GM18520 (cell line): ENCODE measurements around the gene PTPN5.

ENCODE experiments used
- ATAC-seq: cut with Tn5 transposase; IDR thresholded peaks from one replicate; pipeline ENCODE4 v1.9.1; 2021; ENCODE audit not compliant: unreplicated experiment

The PTPN5 gene

DNA sequence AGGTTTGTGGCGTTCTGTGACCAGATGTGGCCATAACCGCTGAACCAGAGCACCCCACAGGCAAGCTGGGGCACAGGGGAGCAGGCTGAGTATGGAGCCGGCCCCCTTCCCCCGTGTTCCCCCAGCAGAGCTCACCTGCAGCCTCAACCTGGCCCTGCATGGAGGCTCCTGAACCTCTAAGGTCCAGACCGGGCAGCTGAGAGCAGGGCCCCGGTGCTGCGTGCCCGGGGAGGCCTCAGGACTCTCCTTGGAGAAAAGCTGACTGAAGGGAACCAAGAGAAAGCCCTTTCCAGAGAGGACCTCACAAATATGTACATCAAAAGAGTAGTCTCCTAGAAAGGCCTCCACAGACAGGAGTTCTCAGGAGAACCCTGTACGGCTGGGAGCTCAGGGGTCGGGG, 48.2 kb downstream of the PTPN5 start:
- ATAC-seq: no peak

DNA sequence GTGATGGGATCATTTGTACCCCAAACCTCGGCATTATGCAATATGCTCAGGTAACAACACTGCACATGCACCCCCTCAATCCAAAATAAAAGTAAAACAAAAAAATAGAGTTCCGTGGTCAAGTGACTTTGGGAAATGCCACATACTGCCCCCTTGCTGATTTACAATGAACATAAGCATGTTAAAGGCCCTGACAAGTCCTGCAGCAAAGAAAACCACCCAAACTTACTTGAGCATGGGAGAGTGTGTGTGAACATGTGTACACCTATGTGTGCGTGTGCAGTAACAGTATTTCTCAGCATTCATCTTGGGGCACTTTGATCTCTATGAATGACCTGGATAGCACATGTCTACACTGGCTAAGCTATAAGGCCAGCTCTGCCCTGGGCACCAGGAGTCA, 49.8 kb downstream of the PTPN5 start:
- no peak for ATAC-seq

DNA sequence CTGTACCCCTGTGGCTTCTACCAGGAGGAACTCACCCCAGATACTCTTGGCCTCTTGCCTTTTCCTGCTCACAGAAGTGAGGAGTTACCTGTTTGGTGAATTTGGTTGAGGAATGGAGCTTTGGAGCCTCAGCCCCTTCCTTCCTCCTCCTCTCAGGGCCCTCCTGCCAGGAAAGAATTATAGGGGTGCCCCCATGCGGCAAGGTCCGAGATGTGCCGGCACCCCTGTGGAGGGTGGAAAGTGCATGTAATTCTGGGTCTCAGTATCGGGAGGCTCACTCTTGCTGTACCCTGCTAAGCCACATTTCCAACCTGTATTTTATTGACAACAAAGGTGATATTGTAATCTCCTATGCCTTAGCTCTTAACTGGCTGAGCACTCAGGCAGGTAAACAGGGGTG, 51.9 kb downstream of the PTPN5 start:
- ATAC-seq: no peak

DNA sequence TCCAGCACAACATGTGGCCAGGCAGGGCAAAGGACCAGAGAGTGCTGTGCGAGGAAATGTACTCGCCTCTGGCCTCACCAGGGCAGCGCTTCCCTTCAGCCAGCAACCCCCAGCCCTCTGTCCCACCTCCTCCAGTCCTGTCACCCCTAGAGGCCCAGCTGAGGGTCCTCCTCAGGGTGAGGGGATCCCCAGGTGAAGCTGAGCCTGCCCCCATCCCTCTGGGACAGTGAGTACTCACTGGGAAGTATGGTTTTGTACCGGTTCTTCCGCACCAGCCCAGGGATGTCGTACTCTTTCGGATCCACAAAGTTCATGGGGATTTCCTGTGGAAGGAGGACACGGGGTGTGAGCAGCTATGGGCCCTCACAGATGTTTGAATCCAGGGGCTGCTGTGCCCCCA, 54.0 kb downstream of the PTPN5 start:
- ATAC-seq: no peak

DNA sequence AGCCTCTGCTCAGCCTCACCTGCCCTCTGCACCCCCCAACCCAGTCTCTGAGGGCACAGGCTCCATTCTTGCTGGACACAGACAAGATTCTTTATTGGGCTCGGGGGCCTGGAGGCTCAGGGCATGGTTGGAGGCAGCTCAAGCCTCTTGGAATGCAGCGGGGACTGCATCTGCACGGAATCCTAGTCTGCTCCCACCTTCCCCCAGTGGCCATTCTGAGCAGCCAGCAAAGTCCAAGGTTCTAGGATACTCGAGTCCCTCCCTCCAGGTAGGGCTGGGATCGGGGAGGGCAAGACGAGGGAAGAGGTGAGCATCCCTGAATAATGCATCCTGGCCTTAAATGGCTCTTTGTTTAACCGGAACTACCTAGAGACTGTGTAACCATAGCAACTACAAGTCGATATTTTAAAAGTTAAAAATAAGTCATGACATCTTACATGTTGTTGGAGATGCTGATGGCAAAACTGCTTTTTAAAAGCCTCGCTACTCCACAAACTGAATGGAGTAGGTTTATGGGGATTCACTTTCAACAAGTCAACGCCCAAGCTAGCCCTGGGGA, 54.9 kb downstream of the PTPN5 start:
- ATAC-seq: no peak

DNA sequence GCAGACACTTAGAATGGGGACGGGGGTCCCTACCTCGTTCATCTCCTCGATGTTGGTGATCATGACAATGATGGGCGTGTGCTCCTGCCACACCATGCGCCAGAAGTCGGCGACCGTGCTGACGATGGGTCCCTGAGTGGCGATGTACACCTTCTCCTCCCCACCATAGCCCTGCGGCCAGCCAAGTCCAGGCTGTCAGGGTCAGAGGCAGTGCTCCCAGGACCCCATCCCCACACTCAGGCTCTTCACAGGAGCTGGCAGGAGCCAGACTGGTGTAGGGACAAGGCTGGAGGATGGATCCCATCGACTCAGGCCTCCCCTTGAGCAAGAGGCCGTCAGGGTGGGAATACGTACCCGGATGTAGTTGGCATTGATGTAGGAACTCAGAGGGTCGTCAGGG, 58.4 kb downstream of the PTPN5 start:
- ATAC-seq: no peak

DNA sequence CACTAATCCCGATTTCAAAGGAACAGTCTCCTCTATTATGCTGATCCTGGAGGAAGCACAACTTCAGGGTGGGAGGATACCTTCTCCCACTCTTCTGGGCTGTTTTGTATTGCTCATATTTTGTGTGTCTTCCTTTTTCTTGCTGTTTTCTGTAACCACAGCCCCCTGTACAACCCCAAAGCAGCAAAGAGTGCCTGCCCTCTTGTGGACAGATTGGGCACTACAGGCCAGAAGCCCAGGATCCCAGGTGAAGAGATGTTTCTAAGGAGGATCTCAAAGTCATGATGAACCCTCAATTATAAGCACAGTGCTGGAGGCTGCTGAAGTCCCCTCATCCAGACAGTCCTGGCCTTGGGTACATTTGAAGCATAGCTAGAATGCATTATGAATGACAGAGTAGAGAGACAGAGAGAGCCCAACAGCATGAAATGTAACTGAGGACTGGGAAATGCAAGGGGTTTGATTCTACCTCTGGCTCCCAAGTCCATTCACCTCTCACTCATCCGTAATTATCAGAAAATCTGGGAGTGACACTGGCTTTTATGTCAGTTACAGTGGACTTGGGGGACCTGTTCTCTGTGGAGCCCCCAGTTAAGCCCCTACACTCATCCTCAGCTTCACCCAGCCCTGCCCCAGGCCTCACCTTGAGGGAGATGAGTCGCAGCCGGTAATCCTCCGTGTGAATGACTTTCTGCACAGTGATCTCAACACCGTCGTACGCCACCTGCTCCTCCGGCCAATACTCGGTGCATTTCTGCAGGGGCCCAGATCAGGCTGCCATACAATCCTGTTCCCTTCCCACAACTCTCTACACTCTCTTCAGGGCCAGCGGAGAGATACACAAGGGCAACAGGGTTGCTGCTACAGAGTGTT, 59.4 kb downstream of the PTPN5 start:
- no peak for ATAC-seq

DNA sequence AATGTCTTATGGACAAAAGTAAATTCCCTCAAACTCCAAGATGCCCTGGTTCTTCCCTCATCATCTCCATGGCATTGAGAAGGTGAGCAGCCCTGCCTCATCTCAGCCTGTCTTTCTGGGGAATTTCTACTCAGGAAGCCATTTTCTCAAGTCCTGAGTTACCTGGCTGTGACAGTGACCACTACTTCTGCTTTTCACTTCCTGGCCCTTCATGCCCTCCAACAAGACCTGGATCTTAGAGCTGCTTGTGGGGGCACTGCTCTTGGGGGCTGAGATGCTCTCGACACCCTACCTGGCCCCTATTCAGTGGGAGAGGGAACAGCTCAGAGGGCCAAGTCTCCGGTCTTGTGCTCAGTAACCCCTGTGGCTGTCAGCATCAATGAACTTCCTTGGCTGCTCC, 60.2 kb downstream of the PTPN5 start:
- no peak for ATAC-seq

DNA sequence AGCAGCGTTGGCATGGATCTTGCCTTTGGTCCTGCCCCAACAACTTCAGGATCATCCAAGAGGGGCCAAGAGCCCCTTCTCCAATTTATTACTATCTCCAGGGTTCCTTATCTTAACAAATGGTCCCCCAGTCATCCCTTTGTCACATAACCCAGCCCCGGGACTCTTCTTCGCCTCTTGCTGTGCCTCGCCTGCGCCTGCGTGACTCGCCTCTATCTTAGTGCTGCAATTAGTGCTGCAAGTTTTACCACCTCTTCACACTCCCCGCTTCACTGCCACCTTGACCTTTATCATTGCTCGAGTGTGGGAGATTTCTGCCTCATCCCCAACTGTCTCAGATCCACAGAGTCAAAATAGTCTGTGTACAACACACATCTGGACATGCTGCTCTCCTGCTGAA, 61.6 kb downstream of the PTPN5 start:
- ATAC-seq: no peak

DNA sequence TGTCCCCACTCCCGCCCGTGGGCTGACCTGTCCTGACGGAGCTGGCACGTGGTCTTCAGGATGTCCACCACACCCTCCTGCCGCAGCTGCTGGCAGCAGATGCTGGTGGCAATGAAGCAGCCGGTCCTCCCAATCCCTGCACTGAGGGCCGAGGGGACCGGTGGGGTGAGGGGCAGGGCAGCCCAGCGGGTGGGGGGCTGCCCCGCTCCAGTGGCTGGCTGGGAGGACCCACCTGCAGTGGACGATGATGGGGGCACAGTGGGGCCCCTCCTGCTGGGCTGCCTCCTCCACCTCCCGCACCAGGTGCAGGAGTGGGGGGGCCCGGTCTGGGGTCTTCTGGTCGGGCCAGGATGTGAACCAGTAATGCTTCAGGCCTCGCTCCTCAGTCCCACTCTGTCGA, 62.2 kb downstream of the PTPN5 start:
- ATAC-seq: no peak

DNA sequence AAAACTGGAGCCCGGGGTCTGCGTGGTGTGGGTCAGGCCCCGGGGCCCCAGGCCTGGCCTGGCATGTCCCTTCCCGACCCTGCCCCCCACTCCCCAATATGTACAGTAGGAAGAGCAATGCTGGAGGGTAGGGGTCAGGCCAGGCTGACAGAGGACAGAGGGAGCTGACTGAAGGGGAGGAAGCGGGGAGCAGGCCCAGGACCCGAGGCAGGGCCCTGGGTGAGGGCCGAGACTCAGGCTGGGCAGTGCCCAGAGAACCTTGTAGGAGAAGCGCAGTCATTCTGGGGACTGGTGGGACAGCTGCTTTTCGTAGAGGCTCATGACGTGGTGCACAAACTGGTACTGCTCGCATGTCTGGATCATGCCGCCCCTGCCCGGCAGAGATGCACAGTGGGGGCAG, 62.9 kb downstream of the PTPN5 start:
- no peak for ATAC-seq

DNA sequence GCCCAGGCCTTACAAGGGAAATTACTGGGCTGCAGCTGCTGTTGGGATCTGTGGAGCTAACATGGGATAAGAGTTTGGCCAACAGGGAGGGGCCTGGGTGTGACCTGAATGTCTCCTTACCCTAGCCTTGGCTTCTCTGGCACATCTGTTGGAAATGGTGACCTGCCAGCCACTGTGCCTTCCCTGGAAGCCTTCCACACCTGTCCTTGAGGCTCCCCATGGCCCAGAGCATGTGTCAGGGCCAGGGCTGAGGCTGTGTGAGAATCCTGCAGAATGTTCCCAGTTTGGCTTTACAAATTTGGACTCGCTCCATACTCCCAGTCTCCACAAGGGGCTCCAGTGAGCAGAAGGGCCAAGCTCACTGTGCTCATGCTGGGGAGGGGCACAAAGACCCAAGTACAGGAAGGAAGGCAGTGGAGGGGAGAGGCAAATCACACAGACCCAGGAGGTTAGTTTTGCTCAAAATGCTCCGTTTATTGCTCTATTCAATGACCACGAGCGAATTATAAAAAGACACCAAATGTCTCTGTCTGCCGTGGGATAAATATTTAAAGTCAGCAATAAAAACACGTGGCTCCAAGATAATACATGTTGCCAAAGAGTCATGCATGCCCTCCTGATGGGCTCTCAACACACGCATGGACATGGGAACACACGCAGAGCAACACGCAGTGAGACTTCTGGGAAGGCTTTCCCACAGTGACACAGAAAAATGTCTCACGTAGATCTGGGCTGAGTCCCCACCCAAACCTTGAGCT, 63.9 kb downstream of the PTPN5 start:
- no peak for ATAC-seq

DNA sequence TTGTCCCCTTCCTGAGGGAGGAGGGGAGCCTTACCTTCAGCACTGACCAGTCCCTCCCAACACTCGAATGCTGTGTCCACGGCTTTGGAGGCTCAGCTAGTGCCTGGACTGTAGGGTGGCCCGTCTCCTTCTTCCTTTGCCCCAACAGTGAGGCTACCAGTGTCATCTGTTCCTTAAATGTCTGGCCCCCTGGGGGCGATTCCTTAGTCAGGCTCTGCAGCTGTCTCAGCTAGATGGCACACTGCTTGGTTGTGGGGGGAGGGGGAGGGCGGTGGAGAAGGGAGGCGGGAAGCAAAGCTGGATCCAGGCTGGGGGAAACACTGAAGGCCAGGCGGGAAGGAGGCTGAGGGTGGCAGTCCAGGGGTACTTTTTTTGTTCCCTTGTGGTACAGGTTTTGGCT, 65.6 kb downstream of the PTPN5 start, which contains the start of gene IGSF22:
Gene IGSF22 (minus strand): TSS at position 149 of the 400 bp plus-strand sequence. CDS start 1,952 bp downstream, outside the sequence.
- ATAC-seq: no peak

DNA sequence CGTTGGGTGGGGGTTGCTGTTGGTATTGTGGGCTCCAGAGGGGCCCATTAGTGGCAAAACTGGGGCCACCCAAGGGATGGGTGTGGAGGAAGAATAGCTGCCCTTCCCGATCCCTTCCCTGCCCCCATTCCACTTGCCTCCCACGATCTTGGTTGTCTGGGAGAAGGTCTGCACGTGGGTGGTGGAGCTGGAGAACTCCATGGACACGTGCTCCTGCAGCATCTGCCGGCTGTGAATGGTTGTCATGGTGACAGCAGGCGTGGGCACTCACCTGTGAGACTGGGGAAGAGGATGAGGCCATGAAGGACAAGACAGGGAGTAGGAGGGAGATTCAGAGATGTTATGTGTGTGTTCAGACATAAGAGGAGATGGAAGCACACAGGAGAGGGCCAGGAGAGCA, 67.6 kb downstream of the PTPN5 start:
- ATAC-seq: no peak

DNA sequence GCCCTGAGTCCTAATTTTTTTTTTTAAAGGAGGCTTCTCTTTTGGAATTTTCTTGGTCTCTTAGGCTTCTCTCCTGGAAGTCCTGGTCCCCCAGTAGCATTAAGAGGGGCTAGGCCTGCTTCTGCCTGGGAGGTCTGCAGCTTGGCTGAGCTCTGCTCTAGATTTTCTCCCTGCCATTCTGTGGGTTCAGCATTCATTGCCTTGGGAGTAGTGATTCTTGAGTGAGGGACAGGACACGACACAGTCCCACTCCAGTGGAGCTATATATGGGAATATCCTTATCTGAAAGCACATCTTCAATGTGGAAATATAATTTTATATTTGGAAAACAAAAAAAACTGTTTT, 69.3 kb downstream of the PTPN5 start:
- no peak for ATAC-seq

DNA sequence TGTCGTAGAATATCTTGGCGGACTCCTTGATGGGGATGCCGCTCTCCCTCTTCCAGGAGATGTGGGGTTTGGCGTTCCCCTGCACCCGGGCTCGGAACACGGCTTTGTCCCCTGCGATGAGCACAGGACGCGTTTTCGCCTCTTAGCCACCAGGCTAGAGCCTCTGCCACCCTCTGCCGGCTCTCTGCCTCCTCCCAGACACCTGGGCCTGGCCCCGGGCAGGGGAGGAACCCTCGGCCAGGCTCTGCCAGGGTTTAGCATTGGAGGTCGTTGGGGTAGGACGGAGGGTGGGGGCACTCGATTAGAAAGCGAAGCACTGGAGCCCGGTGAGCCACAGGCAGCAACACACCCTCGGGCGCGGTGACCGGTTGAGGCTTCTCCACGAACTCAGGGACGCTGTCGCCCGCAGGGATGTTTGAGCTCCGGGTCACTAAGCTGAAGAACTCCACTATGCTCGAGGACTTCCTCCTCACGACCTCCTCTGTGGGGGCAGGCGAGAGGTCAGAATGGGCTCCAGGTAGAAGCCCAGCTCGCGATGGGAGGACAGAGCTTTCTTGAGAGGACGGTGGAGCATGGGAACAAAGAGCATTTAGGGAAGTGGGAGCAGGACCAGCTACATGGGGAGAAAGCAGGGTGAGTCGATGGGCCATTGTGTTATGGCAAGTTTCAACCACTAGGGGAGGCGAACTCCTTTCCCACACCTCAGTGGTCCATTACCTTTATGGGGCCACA, 69.9 kb downstream of the PTPN5 start:
- ATAC-seq: no peak

DNA sequence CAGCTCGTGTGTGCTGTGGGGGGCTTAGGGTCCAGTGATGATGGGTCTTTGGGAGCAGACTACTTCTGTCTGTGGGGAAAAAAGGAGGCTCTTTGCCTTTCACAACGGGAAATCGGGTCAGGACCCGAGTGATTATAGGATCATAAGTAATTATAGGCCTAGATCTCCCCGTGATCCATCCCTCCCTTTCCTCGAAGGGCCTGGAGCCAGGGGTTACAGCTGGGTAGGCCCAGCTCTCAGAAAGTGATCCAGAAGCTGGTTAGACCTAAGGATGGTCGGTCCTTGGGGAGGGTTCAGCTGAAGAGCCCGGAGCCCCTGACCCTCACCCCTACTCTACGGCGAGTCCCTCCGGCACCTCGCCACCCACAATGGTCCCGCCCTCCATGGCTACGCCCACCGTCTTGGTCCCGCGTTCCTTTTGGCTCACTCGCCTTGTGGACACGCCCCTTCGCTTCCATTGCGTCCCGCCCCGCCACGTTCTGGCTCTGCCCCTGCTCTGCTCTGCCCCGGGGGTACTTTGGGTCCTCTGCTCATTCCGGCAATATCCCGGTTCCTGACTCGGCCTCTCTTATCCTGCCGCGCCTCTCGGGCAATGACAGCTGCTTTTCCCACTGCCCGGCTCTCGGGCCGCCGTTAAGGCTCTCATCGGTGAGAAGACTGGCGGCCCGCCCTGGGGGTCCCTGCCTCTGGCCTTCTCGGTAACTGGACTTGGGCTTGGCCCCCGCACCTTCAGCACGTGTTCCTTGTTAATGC, 70.6 kb downstream of the PTPN5 start:
- ATAC-seq: peak; percentile 43

DNA sequence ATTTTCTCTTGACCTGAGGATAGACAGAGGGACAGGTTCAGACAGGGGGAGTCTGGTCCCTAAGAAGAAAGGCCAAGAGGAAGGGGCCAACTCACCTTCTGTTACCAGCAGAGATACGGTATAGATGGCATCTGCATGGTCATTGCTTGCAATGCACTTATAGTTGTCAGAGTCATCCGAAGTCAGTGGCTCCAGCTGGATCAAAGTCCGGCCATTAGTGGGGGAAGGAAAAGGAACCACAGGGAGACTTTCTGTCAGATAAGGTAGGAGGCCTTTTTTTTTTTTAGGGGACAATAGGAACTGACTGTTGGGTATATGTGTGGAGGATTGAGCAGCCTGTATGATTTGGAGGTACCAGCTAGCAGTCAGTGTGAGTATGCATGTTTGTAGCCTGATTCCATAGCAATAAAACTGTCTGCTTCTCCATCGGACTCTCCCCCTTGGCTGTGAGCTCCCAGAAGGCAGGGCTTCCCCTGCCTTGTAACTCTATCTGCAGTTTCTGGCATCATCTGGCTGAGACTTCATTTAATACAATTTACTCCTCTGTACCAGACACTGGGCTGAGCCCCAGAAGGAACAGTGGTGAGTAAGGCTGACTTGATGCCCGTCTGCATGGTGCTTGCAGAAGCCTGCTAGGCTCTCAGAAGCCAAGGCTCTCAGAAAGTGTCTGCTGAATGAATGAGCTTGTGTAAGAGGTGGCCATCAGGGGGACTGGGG, 71.3 kb downstream of the PTPN5 start:
- no peak for ATAC-seq

DNA sequence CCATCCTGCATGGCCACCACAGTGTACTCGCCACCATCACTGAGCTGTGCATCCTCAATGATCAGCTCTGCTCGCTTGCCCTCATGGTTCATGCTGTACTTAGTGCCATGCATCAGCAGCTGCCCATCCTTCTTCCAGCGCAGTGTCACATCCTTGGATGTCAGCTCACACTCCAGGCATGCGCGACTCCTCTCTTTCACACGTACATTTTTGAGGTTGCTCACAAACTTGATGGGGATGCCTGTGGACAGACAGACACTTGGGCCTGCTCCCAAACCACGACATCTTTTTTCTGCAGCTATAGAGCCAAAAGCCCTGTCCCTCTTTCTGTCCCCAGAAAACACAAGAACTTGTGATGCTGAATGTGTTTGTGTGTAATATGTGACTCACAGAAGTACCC, 76.1 kb downstream of the PTPN5 start:
- no peak for ATAC-seq

DNA sequence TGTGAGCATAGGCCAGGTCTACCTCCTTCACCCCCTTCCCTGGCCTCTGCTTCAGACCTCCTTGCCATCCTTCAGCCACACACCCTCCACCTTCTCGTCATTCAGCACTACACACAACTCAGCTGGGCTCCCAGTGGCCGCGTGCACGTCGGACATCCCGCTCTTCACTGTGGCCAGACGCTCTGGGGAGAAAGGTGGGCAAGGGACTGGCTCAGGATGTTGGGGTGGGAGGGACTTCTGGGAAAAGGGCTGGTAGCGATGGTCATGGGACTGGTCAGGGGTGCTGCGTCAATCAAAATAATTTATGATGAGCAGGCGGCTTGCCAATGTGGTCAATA, 77.2 kb downstream of the PTPN5 start:
- no peak for ATAC-seq
